ENCODE results near the gene WNK4. TPM values are rescaled to one million over a fixed set of nuclear protein-coding genes. Genes with fewer than 3 reads are reported as not detected.
A peak's percentile ranks its signal among the peaks of the same experiment; 100 is the strongest.

Gene WNK4
- total RNA-seq, 2 donors from 2014 or later = 0.08 TPM; not detected in 1

- Histone ChIP-seq H3K36me3 (peaks cover 60% of the 10 kb centered on the region), H3K4me3 (no peak within 1 kb of the TSS), H3K9me3 (no peaks in the 10 kb centered on the region), H3K27me3 (no peaks in the 10 kb centered on the region), H3K4me1 (peaks cover 0 to 12% of the 10 kb centered on the region in 2 donors), H3K27ac (no peak within 1 kb of the TSS)
- DNase-seq (ENCODE audit: low spot score) = peak; percentile 49
- TF ChIP-seq CTCF (IDR thresholded peaks at IDR 0.05) = no peak
These were observed 63.9 kb downstream of the WNK4 start, which contains the start of gene AOC2 for GRCh38 chr17:42844271-42844670. TSS of gene AOC2 (plus strand) at chr17:42844580. CDS start at chr17:42844627, 47 bp downstream.

GRCh38 chr17:42844761-42845555 lies 64.5 kb downstream of the WNK4 start:
- peaks cover 53% of the 10 kb centered on the region for H3K36me3 ChIP-seq
- DNase-seq (ENCODE audit: low spot score) = no peak
- no peaks in the 10 kb centered on the region for H3K27me3 ChIP-seq
- H3K9me3 ChIP-seq = no peaks in the 10 kb centered on the region
- H3K4me1 ChIP-seq = peaks cover 0 to 17% of the 10 kb centered on the region in 2 donors
- no peak for TF ChIP-seq CTCF (IDR thresholded peaks at IDR 0.05)
- no peak overlapping the region for H3K27ac ChIP-seq
- H3K4me3 ChIP-seq = no peak overlapping the region

- peaks cover 0 to 23% of the 10 kb centered on the region in 2 donors for H3K4me1 ChIP-seq
These were observed 65.1 kb downstream of the WNK4 start for GRCh38 chr17:42845556-42845917.

GRCh38 chr17:42845918-42846593 lies 65.6 kb downstream of the WNK4 start:
- peaks cover 0 to 26% of the 10 kb centered on the region in 2 donors for H3K4me1 ChIP-seq
- peak; percentile 66 for DNase-seq (ENCODE audit: low spot score)
- H3K36me3 ChIP-seq = peaks cover 42% of the 10 kb centered on the region
- H3K27ac ChIP-seq = peak overlapping the region; percentile 5 to 43
- H3K4me3 ChIP-seq = no peak overlapping the region
- no peak for TF ChIP-seq CTCF (IDR thresholded peaks at IDR 0.05)
- H3K9me3 ChIP-seq = no peaks in the 10 kb centered on the region
- H3K27me3 ChIP-seq = no peaks in the 10 kb centered on the region

More at GRCh38 chr17:42845556-42845917, 65.1 kb downstream of the WNK4 start:
- Histone ChIP-seq H3K27me3 (no peaks in the 10 kb centered on the region), H3K36me3 (peaks cover 47% of the 10 kb centered on the region), H3K27ac (no peak overlapping the region), H3K9me3 (no peaks in the 10 kb centered on the region), H3K4me3 (no peak overlapping the region)
- DNase-seq (ENCODE audit: low spot score) = no peak
- no peak for TF ChIP-seq CTCF (IDR thresholded peaks at IDR 0.05)

Small RNA genes lying within 50 kb of the gene (microRNA-seq; reads per million reads assigned to microRNA genes)
- gene MIR6781 (ENCODE audit: borderline number of aligned reads in 2 of 2, borderline replicate concordance in 1 of 2) = 0 reads per million in 2 donors

Other genes starting within 250 kb of the WNK4 start
- 10 to 100 TPM; 19.6 to 22.1 TPM for gene NAGLU, start 244.4 kb upstream of the WNK4 start, total RNA-seq
- under 1 TPM; 0.39 to 0.78 TPM for gene HSD17B1, start 227.7 kb upstream of the WNK4 start, total RNA-seq
- gene COASY, start 218.5 kb upstream of the WNK4 start, total RNA-seq = 10 to 100 TPM; 18.1 to 19.0 TPM
- 10 to 100 TPM; 40.1 to 63.6 TPM for gene MLX, start 213.5 kb upstream of the WNK4 start, total RNA-seq
- 1 to 10 TPM; 1.2 to 1.6 TPM for gene PSMC3IP, start 202.9 kb upstream of the WNK4 start, total RNA-seq
- 10 to 100 TPM; 30.4 to 31.1 TPM for gene RETREG3, start 171.2 kb upstream of the WNK4 start, total RNA-seq
- gene TUBG1, start 170.9 kb upstream of the WNK4 start, total RNA-seq = 10 to 100 TPM; 28.8 to 55.9 TPM
- gene TUBG2, start 121.3 kb upstream of the WNK4 start, total RNA-seq = 10 to 100 TPM; 18.2 to 25.7 TPM
- 10 to 100 TPM; 14.5 to 26.5 TPM for gene PLEKHH3, start 103.6 kb upstream of the WNK4 start, total RNA-seq
- 1 to 10 TPM; 1.3 to 4.4 TPM for gene CCR10, start 98.8 kb upstream of the WNK4 start, total RNA-seq
- gene CNTNAP1, start 98.1 kb upstream of the WNK4 start, total RNA-seq = 1 to 10 TPM in 1 of 2 donors, under 1 TPM in 1; 0.96 to 2.0 TPM
- 10 to 100 TPM; 30.5 to 32.5 TPM for gene EZH1, start 35.6 kb upstream of the WNK4 start, total RNA-seq
- gene RAMP2, start 19.4 kb upstream of the WNK4 start, total RNA-seq = 10 to 100 TPM; 28.9 to 35.2 TPM
- 10 to 100 TPM; 37.9 to 39.8 TPM for gene VPS25, start 7.2 kb upstream of the WNK4 start, total RNA-seq
- gene COA3, start 18.1 kb downstream of the WNK4 start, total RNA-seq = 10 to 100 TPM; 71.6 to 77.4 TPM
- under 1 TPM in 1 of 2 donors, not detected in 1; 0.16 TPM for gene CNTD1, start 18.3 kb downstream of the WNK4 start, total RNA-seq
- gene BECN1, start 43.7 kb downstream of the WNK4 start, total RNA-seq = 100 to 1,000 TPM in 1 of 2 donors, 10 to 100 TPM in 1; 67.9 to 105 TPM
- gene PSME3, start 52.8 kb downstream of the WNK4 start, total RNA-seq = 10 to 100 TPM; 63.8 to 66.1 TPM
- gene AOC2, start 64.0 kb downstream of the WNK4 start, total RNA-seq = under 1 TPM in 1 of 2 donors, not detected in 1; 0.55 TPM
- gene AOC3, start 70.6 kb downstream of the WNK4 start, total RNA-seq = 10 to 100 TPM in 1 of 2 donors, 1 to 10 TPM in 1; 7.8 to 10.3 TPM
- gene G6PC1, start 120.2 kb downstream of the WNK4 start, total RNA-seq = not detected
- 10 to 100 TPM; 17.8 to 24.6 TPM for gene AARSD1, start 183.8 kb downstream of the WNK4 start, total RNA-seq
- 10 to 100 TPM; 29.6 to 52.3 TPM for gene PTGES3L, start 199.5 kb downstream of the WNK4 start, total RNA-seq
- 10 to 100 TPM in 1 of 2 donors, 1 to 10 TPM in 1; 9.9 to 11.1 TPM for gene RUNDC1, start 200.0 kb downstream of the WNK4 start, total RNA-seq
- gene RPL27, start 217.8 kb downstream of the WNK4 start, total RNA-seq = 1,000 to 10,000 TPM in 1 of 2 donors, 100 to 1,000 TPM in 1; 551 to 1,071 TPM
- gene IFI35, start 226.2 kb downstream of the WNK4 start, total RNA-seq = 10 to 100 TPM; 11.4 to 19.0 TPM
- gene VAT1, start 241.8 kb downstream of the WNK4 start, total RNA-seq = 10 to 100 TPM; 51.4 to 99.8 TPM
- gene RND2, start 244.6 kb downstream of the WNK4 start, total RNA-seq = 1 to 10 TPM in 1 of 2 donors, under 1 TPM in 1; 0.63 to 3.5 TPM

Data from right atrium auricular region (tissue), 2 donors.